Stimulated activated CD4-positive, alpha-beta T cell treated with anti-CD3 and anti-CD28 coated beads, TNF-alpha, amount 100 ng/mL, for 1 hour (primary cell): ENCODE data around the gene DLG2.
"Not testable (repeated sequence)": the region's sequence is repeated elsewhere in the genome, so short reads cannot be mapped to it uniquely, and the experiment has no call there.

Experiments
- DNase-seq, 3 donors: peaks; one replicate each; pipeline ENCODE4 v3.0.0-alpha.2; 2020; ENCODE audit warnings: low read depth in 3 of 3, low spot score in 1 of 3

Gene DLG2

GRCh38 chr11:85040166-85040565 is 587.0 kb downstream of the DLG2 start:
- DNase-seq = no peak

GRCh38 chr11:85029964-85030363 is 597.2 kb downstream of the DLG2 start:
- DNase-seq = no peak

- no peak for DNase-seq
Measured at GRCh38 chr11:85028329-85029101, 598.6 kb downstream of the DLG2 start.

GRCh38 chr11:85027346-85027745 is 599.8 kb downstream of the DLG2 start:
- DNase-seq = no peak

GRCh38 chr11:85021058-85021457 is 606.1 kb downstream of the DLG2 start:
- no peak for DNase-seq

- DNase-seq = no peak
Measured at GRCh38 chr11:84993386-84993785, 633.8 kb downstream of the DLG2 start.

- DNase-seq = no peak
Measured at GRCh38 chr11:84990141-84990540, 637.0 kb downstream of the DLG2 start.

- not testable (repeated sequence) for DNase-seq
Measured at GRCh38 chr11:84987686-84988187, 639.4 kb downstream of the DLG2 start.

GRCh38 chr11:84981301-84981700 is 645.8 kb downstream of the DLG2 start:
- DNase-seq = no peak

GRCh38 chr11:84969103-84969502 is 658.0 kb downstream of the DLG2 start:
- DNase-seq = no peak

GRCh38 chr11:84965484-84965883 is 661.7 kb downstream of the DLG2 start:
- DNase-seq = no peak

- DNase-seq = no peak
Measured at GRCh38 chr11:84963240-84963639, 663.9 kb downstream of the DLG2 start.

- no peak for DNase-seq
Measured at GRCh38 chr11:84962018-84962417, 665.1 kb downstream of the DLG2 start.

- DNase-seq = no peak
Measured at GRCh38 chr11:84958295-84958694, 668.8 kb downstream of the DLG2 start.

GRCh38 chr11:84950569-84951270 is 676.4 kb downstream of the DLG2 start:
- no peak for DNase-seq

GRCh38 chr11:84947970-84948580 is 679.1 kb downstream of the DLG2 start:
- DNase-seq = no peak

- DNase-seq = no peak
Measured at GRCh38 chr11:84947070-84947469, 680.1 kb downstream of the DLG2 start.

GRCh38 chr11:84930863-84931262 is 696.3 kb downstream of the DLG2 start:
- no peak for DNase-seq

GRCh38 chr11:84929738-84930137 is 697.4 kb downstream of the DLG2 start:
- DNase-seq = no peak

- no peak for DNase-seq
Measured at GRCh38 chr11:84924154-84924692, 702.9 kb downstream of the DLG2 start.

- DNase-seq = no peak
Measured at GRCh38 chr11:84923489-84923888, 703.7 kb downstream of the DLG2 start.

GRCh38 chr11:84922836-84923235 is 704.3 kb downstream of the DLG2 start:
- DNase-seq = no peak
